ENCODE measurements around the gene MBNL1.

GRCh38 chr3:152232679-152233078, 36.0 kb upstream of the MBNL1 start:
- TF ChIP-seq RARB (CRISPR knock-in tag; IDR thresholded peaks at IDR 0.05) (no peak), ZFP3 (CRISPR knock-in tag; IDR thresholded peaks at IDR 0.05) (no peak), CREB5 (CRISPR knock-in tag; IDR thresholded peaks at IDR 0.05; ENCODE audit: low read depth) (no peak), BACH2 (CRISPR knock-in tag; IDR thresholded peaks at IDR 0.05; ENCODE audit: borderline replicate concordance) (no peak), ISL1 (CRISPR knock-in tag; IDR thresholded peaks at IDR 0.05) (no peak), PPARA (CRISPR knock-in tag; IDR thresholded peaks at IDR 0.05; ENCODE audit: borderline replicate concordance) (no peak), TOX (CRISPR knock-in tag; IDR thresholded peaks at IDR 0.05; ENCODE audit: borderline replicate concordance) (no peak), PATZ1 (CRISPR knock-in tag; IDR thresholded peaks at IDR 0.05; ENCODE audit: borderline replicate concordance) (no peak)
